HG03280 (cell line): Measurements from ENCODE around the gene RAB8A.
"Not testable (repeated sequence)": the region's sequence is repeated elsewhere in the genome, so short reads cannot be mapped to it uniquely, and the experiment has no call there.

Source experiments
- ATAC-seq: cut with Tn5 transposase; IDR thresholded peaks from one replicate; pipeline ENCODE4 v1.9.1; 2021; ENCODE audit warnings: mild to moderate bottlenecking, moderate library complexity; ENCODE audit not compliant: unreplicated experiment

RAB8A gene

DNA sequence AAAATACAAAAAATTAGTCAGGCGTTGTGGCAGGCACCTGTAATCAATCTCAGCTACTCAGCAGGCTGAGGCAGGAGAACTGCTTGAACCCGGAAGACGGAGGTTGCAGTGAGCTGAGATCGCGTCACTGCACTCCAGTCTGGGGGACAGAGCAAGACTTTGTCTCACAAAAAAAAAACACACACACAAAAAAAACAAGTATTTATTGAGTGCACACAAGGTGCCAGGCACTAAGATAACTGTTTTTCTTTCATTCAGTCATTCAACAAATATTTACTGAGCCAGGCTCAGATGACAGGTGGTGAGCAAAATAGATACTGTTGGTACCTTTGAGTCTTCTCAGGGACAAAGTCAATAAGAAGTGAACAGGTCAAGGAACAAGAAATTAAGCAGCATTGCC is 55.4 kb downstream of the RAB8A start:
- ATAC-seq = no peak

GRCh38 chr19:16168465-16169081 is 56.9 kb downstream of the RAB8A start:
- ATAC-seq = no peak

DNA sequence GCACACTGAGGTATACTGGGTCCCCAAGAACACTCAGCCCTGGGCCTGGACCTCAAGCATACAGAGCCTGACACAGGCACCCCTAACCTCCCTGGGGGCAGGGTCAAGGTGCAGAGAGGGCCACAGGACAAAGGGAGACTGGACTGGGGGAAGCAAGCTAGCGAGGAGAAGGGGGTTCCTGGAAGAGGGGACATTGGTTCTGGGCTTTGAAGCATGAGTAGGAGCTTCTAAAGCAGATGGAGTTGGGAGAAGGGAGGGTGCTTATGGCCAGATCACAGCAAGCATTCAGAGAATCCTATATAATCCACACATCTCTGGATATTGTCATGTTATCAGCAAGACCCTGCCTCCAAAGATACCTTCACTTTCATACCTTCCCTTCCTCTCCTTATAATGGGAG is 58.4 kb downstream of the RAB8A start:
- no peak for ATAC-seq

GRCh38 chr19:16175954-16176353 is 64.3 kb downstream of the RAB8A start:
- no peak for ATAC-seq

- not testable (repeated sequence) for ATAC-seq
Observed at GRCh38 chr19:16178866-16179265, 67.2 kb downstream of the RAB8A start.

DNA sequence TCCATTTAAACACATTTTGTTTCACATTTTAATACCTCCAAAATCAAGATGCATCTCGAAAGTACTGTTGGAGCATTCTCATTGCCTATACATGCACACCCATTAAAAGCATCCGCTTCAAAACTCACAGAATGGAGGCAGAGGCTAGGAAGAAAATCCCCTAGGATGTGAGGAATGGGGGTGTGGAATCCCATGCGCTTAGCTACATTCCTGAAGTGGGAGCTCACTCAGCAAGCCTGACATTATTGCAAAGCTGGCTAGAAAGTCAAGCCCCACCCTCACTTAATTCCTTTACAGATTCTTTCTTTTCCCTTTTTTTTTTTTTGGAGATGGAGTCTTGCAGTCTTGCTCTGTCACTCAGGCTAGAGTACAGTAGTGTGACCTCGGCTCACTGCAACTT is 68.9 kb downstream of the RAB8A start:
- no peak for ATAC-seq
